ENCODE data around the gene MYL3.

DNA sequence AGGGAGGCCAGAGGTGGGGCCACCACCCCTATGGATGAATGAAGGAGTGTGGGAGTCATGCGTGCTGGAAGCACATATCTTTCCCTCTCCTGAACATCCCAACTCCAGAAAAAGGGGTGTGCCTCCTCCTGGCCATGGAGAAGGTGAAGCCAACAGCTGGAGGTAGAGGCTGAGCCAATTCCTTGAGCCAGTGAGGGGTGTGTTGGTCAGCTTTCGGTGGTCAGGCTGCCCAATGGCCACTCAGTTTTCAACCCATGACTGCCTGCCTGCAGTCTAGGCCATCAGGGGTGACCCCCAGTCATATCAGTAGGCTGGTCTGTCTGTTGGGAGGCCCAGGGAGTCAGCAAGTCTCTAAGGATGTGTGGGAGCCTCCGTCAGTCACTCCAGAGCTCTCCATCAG is 27.9 kb upstream of the MYL3 start:
- no peak for TF ChIP-seq POLR2A (IDR thresholded peaks at IDR 0.05)
- TF ChIP-seq, protein P1, sequence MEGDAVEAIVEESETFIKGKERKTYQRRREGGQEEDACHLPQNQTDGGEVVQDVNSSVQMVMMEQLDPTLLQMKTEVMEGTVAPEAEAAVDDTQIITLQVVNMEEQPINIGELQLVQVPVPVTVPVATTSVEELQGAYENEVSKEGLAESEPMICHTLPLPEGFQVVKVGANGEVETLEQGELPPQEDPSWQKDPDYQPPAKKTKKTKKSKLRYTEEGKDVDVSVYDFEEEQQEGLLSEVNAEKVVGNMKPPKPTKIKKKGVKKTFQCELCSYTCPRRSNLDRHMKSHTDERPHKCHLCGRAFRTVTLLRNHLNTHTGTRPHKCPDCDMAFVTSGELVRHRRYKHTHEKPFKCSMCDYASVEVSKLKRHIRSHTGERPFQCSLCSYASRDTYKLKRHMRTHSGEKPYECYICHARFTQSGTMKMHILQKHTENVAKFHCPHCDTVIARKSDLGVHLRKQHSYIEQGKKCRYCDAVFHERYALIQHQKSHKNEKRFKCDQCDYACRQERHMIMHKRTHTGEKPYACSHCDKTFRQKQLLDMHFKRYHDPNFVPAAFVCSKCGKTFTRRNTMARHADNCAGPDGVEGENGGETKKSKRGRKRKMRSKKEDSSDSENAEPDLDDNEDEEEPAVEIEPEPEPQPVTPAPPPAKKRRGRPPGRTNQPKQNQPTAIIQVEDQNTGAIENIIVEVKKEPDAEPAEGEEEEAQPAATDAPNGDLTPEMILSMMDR (IDR thresholded peaks at IDR 0.05): no peak
